GM21447 (cell line): ENCODE results near the gene SPEM1.

Experiments used
- ATAC-seq: cut with Tn5 transposase; IDR thresholded peaks from one replicate; pipeline ENCODE4 v1.9.1; 2021; ENCODE audit not compliant: unreplicated experiment

SPEM1 gene

DNA sequence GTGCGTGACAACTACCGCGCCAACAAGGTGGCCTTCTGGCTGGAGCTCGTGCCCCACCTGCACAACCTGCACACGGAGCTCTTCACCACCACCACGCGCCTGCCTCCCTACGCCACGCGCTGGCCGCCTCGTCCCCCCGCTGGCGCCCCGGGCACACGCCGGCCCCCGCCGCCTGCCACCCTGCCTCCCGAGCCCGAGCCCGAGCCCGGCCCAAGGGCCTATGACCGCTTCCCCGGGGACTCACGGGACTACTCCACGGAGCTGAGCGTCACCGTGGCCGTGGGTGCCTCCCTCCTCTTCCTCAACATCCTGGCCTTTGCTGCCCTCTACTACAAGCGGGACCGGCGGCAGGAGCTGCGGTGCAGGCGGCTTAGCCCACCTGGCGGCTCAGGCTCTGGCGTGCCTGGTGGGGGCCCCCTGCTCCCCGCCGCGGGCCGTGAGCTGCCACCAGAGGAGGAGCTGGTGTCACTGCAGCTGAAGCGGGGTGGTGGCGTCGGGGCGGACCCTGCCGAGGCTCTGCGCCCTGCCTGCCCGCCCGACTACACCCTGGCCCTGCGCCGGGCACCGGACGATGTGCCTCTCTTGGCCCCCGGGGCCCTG, 3.0 kb upstream of the SPEM1 start:
- ATAC-seq = no peak

DNA sequence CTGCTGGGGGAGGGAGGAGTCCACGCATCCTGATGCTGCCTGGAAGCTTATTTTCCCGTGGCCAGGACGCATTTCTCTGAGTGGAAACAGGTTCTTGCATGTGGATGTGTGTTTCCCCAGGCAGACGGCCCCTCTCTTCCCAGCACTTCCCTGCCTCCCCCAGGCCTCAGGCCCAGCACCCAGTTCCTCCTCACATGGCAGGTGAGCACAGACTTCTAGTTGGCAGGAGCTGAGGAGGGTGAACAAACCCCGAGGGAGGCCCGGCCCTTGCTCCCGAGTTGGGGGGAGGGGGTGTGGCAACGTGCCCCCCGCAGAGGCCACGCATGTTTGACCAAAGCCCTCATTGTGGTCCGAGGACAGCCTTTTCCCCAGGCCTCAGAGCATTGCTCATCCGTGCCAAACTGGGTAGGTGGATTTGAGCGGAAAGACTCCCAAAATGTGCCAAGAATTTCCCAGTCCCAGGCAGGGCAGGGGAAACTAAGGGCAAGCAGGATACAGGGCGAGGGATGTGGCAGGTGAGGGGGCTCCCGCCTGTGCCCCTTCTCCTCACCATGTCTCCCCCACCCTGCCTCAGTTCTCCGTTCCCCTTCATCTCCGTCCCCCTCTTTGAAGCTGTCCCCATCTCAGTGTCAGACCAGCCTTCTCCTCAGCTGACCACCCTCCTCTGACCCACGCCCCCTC, 1.5 kb upstream of the SPEM1 start:
- ATAC-seq = no peak

GRCh38 chr17:7421186-7421585, 1.1 kb downstream of the SPEM1 start:
- ATAC-seq = no peak

GRCh38 chr17:7423679-7424078, 3.6 kb downstream of the SPEM1 start:
- ATAC-seq = no peak

DNA sequence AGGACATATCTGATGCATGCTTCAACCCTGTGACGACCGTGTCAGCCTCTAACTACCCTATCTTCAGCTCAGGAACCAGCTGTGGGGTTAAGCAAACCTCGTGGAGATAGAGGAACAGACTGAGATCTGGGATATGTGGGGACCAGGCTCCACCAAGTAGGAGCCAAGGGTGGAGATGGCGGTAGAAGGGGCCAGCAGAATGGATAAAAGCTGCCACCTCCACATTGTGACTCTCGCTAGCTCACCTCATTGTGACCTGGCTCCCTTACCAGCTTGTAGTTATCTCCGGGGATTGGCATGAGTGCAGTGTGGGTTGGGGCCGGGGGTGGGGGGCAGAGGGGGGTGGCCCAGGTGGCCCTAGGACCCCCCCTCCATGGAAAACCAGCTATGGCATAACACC, 5.2 kb downstream of the SPEM1 start, which contains the start of gene SPEM2:
SPEM2 (plus strand) TSS at position 301 of the 400 bp plus-strand sequence; CDS start at position 374, 73 bp downstream.
- no peak for ATAC-seq

DNA sequence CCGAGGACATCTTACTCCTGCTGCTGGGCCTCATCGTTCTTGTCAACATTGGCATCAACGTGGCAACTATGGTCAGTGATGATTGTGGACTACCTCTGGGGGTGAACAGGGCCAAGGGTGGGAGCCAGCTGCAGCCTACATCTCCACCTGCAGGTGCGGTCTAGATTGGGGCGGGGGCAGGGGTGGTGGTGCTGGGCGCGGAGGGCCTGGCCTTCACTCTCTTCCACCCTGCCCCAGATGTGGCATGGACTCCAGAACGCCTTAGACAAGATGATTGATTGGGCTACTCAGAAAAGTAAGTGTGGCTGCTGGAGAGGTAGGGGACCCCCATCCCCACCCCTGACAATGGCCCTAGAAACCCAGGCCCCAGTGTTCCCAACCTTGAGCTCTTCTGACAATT, 5.6 kb downstream of the SPEM1 start:
- no peak for ATAC-seq

DNA sequence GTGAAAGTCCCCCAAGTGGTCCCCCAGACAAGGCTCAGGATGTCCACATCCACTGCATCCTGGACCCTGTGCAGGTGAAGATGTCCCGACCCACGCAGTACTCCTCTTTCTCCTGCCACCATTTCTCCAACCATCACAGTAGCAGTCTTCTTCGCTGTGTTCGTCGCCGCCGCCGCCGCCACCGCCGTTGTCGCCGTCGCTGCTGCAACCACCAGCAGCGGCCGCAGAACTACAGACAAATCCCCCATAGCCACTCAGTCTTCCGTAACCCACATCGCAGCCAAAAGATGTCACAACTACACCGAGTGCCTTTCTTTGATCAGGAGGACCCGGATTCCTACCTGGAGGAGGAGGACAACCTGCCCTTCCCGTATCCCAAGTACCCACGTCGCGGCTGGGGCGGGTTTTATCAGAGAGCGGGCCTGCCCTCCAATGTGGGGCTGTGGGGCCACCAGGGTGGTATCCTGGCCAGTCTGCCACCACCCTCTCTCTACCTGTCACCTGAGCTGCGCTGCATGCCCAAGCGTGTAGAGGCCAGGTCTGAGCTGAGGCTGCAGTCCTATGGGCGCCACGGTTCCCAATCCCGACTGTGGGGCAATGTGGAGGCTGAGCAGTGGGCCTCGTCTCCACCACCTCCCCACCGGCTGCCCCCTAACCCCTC, 6.2 kb downstream of the SPEM1 start:
- ATAC-seq = no peak

DNA sequence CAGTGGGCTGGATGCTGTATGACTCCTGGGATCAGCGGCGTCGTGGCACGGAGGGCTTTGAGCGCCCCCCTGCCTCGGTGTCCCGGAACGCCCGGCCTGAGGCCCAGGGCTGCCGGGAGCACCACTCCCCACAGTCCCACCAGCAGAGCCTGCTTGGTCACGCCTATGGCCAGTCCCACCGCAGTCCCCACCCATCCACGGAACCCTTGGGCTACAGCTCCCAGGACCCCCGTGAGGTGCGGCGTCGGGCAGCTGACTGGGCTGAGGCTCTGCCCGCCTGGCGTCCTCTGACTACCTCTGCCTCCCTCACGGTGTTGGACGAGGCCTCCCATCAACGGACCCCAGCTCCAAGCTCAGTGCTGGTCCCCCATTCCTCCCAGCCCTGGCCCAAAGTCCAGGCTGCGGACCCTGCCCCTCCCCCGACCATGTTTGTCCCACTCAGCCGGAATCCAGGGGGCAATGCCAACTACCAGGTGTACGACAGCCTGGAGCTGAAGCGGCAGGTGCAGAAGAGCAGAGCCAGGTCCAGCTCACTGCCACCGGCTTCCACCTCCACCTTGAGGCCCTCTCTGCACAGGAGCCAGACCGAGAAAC, 6.9 kb downstream of the SPEM1 start:
- ATAC-seq = no peak

GRCh38 chr17:7427549-7427948, 7.4 kb downstream of the SPEM1 start:
- ATAC-seq = no peak

- ATAC-seq = no peak
These were observed 8.4 kb downstream of the SPEM1 start, which contains the start of gene SPEM3 for GRCh38 chr17:7428557-7428956. TSS of gene SPEM3 (plus strand) at chr17:7428857. CDS start at chr17:7428903, 46 bp downstream.

GRCh38 chr17:7429722-7430121, 9.6 kb downstream of the SPEM1 start:
- no peak for ATAC-seq

GRCh38 chr17:7431231-7431630, 11.1 kb downstream of the SPEM1 start:
- ATAC-seq = no peak

DNA sequence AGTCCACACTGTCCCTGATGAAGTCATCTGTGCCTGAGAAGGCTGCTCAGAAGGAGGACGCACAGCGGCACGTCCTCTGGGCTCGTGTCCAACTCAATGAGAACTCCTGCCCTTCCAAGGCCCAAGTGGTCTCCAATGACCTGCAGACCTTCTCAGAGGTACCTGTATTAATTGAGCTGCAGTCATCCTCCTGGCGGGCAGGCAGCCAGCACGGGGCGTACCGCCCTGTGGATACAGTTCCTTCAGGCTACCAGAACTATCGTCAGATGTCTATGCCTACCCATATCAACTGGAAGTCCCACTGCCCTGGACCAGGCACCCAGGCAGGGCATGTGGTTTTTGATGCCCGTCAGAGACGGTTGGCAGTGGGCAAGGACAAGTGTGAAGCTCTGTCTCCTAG, 12.2 kb downstream of the SPEM1 start:
- ATAC-seq = no peak

DNA sequence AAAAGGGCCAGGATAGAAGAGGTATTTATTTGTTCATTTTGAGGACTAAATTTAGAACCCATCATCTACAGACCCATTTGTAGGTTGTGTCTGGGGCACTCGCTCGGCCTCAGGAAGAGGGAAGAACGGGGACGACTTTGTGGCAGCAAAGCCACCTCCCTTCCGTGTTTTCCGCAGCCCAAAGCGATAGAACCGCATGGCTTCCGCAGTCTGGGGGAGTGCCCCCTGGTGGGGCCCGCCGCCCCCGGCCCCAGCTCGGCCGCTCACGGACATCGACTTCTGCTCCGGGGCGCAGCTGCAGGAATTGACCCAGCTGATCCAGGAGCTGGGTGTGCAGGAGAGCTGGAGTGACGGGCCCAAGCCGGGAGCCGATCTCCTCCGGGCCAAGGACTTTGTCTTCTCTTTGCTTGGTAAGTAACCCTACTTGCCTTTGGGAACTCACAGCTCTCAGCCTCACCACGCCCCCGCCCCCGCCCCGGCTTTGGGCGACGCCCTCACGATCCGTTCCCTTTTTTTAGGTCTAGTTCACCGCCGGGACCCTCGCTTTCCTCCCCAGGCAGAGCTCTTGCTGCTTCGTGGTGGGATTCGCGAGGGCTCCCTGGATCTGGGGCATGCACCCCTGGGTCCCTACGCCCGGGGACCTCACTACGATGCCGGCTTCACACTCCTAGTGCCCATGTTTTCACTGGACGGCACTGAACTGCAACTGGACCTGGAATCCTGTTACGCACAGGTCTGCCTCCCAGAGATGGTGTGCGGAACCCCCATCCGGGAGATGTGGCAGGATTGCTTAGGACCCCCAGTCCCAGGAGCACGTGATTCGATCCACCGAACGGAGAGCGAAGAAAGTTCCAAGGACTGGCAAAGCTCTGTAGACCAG, 15.8 kb downstream of the SPEM1 start:
- peak; percentile 24 for ATAC-seq

DNA sequence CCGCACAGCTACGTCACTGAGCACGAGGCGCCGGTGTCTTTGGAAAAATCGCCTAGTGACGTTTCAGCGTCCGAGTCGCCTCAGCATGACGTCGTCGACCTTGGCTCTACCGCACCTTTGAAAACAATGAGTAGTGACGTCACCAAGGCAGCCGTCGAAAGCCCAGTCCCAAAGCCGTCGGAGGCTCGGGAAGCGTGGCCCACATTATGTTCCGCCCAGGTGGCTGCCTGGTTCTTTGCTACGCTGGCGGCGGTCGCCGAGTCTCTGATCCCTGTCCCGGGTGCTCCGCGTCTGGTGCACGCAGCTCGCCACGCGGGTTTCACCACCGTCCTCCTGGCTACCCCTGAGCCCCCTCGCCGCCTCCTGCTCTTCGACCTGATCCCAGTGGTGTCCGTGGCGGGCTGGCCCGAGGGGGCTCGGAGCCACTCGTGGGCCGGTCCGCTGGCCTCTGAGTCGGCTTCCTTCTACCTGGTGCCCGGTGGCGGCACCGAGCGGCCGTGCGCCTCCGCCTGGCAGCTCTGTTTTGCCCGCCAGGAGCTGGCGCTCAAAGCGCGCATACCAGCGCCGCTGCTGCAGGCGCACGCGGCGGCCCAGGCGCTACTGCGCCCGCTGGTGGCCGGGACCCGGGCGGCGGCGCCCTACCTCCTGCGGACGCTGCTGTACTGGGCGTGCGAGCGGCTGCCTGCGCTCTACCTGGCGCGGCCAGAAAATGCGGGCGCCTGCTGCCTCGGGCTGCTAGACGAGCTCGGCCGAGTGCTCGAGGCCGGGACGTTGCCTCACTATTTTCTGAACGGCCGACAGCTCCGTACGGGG, 16.6 kb downstream of the SPEM1 start:
- no peak for ATAC-seq

DNA sequence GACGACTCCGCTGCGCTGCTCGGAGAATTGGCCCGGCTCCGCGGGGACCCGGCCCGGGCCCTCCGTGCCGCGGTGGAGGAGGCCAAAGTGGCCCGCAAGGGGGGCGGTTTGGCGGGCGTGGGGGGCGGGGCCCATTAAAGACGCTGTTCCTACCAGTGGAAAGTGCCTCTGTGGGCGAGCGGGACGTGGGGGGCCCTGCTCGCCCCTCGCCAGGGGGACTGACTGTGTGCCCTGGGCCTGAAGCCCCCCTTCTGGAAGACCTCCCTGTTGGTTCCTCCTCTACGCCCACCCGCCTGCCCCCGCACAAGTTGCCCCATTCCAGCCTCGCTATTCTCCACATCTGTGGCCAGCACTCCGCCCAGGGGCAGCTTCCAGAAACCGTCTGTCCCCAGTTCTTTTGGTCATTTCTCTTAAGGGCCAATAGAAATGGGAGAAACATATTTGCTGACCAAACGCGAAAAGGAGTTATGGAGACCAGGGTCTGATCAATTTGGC, 17.3 kb downstream of the SPEM1 start:
- ATAC-seq = no peak

DNA sequence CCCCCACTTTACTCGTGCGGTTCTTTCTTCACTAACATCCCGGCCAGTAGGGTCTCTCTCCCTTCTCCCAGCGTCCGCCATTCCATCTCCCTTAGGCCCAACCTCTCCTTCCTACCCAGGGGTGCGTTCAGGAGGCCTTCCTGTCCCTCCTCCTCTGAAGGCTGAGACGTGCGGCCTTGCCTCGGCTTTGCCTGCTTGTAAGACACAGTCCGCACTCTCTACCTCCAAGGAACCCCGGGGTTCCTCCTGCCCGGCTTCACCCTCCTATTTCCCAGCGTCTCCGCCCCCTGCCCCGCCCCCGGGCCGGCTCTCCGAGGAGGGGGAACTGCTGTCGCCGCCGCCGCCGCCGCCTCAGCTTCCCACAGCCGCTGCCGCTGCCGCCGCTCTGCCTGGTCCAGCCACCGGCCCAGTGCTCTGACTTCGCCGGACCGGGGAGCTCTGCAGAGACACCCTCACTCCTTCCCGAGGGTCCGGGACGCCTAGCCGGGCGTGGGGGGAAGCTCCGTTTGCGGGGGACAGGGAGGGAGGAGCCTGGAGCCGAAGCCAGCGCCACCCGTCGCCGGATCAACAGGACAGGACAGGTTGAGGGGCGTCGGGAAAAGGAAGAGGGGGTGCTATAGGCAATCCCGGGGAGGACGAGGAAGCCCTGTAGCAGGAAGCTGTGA, 18.0 kb downstream of the SPEM1 start:
- ATAC-seq = no peak

DNA sequence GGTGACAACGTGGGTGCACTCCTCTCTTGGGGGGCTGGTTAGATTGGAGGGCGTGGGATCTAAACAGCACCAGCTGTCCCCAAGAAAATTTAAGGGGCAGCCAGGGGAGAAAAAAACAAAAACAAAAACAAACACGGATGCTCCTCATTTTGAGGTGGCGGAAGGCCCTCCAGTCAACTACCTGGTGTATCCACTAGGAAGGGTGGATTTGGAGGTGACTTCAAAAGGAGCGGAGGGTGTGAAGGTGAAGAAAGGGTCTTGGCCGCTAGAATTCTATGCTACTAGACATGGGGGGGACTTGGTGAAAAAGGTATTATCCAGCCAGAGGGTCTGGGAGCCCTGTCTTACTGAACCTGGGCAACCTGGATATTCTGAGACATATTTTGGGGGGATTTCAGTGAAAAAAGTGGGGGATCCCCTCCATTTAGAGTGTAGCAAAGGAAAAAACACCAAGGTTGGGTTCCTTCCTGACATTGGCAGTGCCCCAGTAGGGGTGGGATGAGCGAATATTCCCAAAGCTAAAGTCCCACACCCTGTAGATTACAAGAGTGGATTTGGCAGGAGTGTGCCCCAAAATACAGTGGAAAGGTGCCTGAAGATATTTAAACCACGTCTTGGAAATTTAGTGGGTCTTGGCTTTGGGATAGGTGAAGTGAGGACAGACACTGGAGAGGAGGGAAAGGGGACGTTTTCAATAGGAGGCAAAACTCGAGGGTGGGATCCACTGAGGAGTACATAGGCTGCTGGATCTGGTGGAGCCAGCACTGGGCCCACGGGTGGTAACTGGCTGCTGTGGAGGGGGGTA, 18.7 kb downstream of the SPEM1 start:
- ATAC-seq = no peak
